T-helper 1 cell treated with Interleukin-12 subunit alpha and Interleukin-12 subunit beta and Interleukin-4 antibody, amounts not matched to agents 30 ng/mL and 1 ng/mL, for 36 hours (primary cell): Measurements from ENCODE around the gene DNAJC22. TPM values are rescaled to one million over a fixed set of nuclear protein-coding genes. Genes with fewer than 3 reads are reported as not detected.

Experiments used
- intact Hi-C: fragments of 100-400 bp; cut with micrococcal nuclease; formaldehyde crosslinking; loops from one replicate; pipeline ENCODE4 v1.15.1; 2024
- total RNA-seq: library from RNA; stranded (reverse); gene quantifications from 2 replicates; pipeline ENCODE4 v1.2.3, GENCODE V29; 2022

DNAJC22 gene
- total RNA-seq, 1 donor from 2014 or later, result not detected

- intact Hi-C loops, result loop anchor here (1.0 to 5.0 kb wide), 4 partner anchors 20 to 361 kb away; partner anchors contain the start of genes DHH and TROAP
Measured at GRCh38 chr12:49342914-49343731, 3.6 kb upstream of the DNAJC22 start.

GRCh38 chr12:49344486-49345050 lies 2.1 kb upstream of the DNAJC22 start:
- intact Hi-C loops, result loop anchor here (5.0 kb wide), 2 partner anchors 252 to 362 kb away; partner anchors contain the start of gene DHH

DNA sequence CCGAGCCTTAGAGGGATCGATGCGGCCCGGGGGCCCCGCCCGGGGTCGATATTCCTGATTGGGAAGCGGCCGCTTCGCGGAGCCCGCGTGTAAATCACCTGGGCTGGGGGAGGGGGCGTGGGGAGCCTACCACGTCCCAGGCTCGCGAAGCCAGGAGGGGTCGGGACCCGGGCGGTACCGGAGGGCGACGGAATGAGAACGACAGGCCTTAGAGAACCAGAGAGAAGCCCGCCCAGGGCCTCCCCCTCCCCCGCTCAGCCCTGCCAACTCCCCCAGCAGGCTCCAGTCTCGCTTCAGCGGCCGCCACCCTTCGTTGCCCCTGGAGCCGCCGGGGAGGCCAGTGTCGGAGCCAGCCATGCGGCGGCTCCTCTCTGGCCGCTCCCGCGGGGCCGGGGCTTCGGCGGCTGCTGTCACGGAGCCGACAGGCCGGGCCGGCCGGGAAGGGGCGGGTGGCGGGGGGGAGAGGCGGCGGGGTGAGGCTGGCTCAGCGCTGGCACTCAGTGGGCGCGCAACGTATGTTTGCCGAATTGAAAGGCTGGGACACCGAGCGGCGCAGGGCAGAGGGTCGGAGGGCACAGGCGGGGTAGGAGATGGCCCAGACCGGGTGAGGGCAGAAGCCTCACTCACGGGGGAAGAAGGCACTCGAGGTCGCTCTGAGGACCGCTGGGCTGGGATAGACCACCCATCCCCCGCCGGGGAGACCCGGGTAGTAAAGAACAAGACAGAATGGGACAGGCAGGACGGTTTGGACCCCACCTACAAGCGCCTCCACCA lies 1.4 kb upstream of the DNAJC22 start:
- intact Hi-C loops, result no loop called here

GRCh38 chr12:49345825-49346658 lies 646 bp upstream of the DNAJC22 start:
- intact Hi-C loops, result loop anchor here (2.0 kb wide), 1 partner anchor 21 kb away; the partner anchor contains the start of gene SPATS2

- intact Hi-C loops, result loop anchor here (1.0 to 2.0 kb wide), 3 partner anchors 10 to 59 kb away; partner anchors contain the start of genes C1QL4 and SPATS2
Measured at GRCh38 chr12:49347311-49348193, 864 bp downstream of the DNAJC22 start.

GRCh38 chr12:49348781-49349180 lies 2.1 kb downstream of the DNAJC22 start:
- intact Hi-C loops, result no loop called here

DNA sequence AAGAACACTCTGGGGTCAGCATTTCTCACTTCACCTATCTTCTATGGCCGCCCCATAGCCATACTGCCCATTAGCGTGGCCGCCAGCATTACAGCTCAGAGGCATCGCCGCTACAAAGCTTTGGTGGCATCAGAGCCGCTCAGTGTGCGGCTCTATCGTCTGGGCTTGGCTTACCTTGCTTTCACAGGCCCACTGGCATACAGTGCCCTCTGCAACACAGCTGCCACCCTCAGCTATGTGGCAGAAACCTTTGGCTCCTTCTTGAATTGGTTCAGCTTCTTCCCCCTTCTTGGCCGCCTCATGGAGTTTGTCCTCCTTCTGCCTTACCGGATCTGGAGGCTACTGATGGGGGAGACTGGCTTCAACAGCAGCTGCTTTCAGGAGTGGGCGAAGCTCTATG lies 2.6 kb downstream of the DNAJC22 start:
- intact Hi-C loops, result no loop called here

GRCh38 chr12:49352351-49352750 lies 5.7 kb downstream of the DNAJC22 start:
- intact Hi-C loops, result no loop called here

GRCh38 chr12:49355913-49356312 lies 9.2 kb downstream of the DNAJC22 start:
- intact Hi-C loops, result no loop called here

GRCh38 chr12:49357103-49357678 lies 10.5 kb downstream of the DNAJC22 start:
- intact Hi-C loops, result no loop called here

DNA sequence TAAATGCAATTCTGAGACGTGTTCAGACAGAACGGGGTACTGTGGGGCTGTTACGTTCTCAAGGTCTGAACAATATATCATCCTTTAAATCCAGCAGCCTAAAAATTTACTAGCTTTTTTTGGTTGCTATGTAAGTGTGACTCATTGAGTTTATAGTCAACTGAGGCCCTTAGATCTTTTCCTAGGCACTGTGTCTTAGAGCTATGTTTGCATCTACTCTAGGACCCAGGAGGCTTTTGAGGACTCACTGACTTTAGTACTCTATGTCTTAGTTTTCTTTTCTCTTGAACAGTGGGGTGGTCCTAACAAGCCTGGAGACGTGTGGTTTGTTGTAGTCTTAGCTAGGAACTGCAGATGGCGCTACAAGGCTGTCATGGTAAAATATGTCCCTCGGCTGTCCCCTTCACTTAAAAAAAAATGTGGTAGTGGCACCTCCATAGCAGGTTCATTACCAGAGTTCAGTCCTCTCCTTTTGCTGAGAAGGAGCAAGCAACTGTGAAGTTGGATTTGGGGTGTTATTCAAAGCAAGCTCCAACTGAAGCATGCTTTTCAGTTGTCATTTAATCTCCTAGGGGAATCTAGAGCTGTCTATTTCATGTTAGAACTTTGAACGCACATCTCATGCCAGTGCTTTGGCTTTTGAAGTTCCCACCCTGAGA lies 11.9 kb downstream of the DNAJC22 start:
- intact Hi-C loops, result loop anchor here (1.0 kb wide), 4 partner anchors 8 to 222 kb away; no protein-coding TSS in a partner anchor

- intact Hi-C loops, result no loop called here
Measured at GRCh38 chr12:49359671-49360070, 13.0 kb downstream of the DNAJC22 start.

GRCh38 chr12:49362077-49362476 lies 15.4 kb downstream of the DNAJC22 start:
- intact Hi-C loops, result no loop called here

GRCh38 chr12:49364989-49365388 lies 18.3 kb downstream of the DNAJC22 start:
- intact Hi-C loops, result loop anchor here (5.0 kb wide), 1 partner anchor 257 kb away; the partner anchor contains the start of gene PRPF40B

GRCh38 chr12:49365542-49365941 lies 18.9 kb downstream of the DNAJC22 start:
- intact Hi-C loops, result loop anchor here (5.0 kb wide), 1 partner anchor 257 kb away; the partner anchor contains the start of gene PRPF40B

- intact Hi-C loops, result loop anchor here (1.0 to 5.0 kb wide), 8 partner anchors 8 to 256 kb away; partner anchors contain the start of genes DNAJC22, PRPF40B, TROAP and TUBA1A
Measured at GRCh38 chr12:49366096-49366651, 19.5 kb downstream of the DNAJC22 start.

DNA sequence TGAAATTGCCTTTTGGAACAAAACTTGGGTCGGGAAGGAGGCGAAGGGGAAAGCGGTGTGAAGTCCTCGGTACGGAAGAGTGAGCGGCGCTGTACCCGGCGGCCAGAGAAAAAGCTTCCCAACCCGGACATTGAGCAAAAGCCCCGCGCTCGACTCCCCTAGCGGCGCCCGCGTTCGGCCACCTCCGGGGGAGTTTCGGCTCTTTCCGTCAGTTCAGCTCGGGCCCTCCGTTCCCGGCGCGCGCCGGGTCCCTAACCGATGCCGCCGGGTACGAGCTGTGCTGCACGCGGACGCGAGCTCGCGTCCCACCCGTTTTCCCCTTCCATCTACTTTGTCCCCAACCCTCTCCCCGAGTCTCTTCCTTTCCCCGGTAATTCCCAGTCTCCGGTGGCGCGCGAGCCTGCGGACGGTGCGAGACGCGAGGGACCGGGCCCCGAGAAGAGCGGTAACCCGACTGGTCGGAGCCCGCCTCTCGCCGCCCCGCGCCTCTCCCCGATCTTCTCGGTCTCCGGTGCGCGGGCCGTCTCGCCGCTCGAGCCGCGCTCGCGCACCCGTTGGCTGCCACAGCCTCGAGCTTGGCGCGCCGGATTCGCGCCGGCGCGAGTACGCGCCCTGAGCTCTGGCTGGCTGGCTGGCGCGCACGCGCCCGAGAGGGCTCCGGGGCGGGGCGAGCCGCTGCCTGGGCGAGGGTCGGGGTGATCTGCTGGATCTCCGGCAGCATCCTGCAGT lies 20.1 kb downstream of the DNAJC22 start:
- intact Hi-C loops, result loop anchor here (1.0 to 5.0 kb wide), 9 partner anchors 9 to 255 kb away; partner anchors contain the start of genes DNAJC22, MCRS1, PRPF40B and TROAP
